ENCODE measurements around the gene NT5DC1. TPM values are rescaled to one million over a fixed set of nuclear protein-coding genes. Genes with fewer than 3 reads are reported as not detected.

NT5DC1 gene
- total RNA-seq, 1 experiment from 2014 or later, result 37.9 TPM

DNA sequence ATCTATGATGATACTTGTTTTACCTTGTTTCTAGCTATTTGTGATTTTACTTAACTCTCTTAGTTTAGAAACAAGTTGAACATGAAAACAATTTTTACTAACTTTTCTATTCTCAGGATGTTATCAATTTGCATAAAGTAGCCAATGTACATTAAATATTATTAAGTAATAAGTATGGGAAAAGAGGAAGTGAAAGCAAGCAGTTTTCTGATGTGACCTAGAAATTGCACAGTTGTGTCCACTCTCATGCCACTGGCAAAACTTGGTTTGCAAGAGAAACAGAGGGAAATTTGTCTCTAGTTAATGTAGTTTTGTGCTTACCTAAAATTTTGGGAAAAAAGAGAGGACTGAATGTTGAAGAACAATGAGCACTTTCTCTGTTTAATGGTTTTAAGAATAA lies 198.3 kb downstream of the NT5DC1 start:
- H3K4me1 ChIP-seq (ENCODE audit: insufficient read depth, low read length, poor library complexity, severe bottlenecking), result no peaks in the 10 kb centered on the region
- H3K36me3 ChIP-seq (ENCODE audit: insufficient read depth, low read length, poor library complexity, severe bottlenecking), result no peaks in the 10 kb centered on the region
- no peak overlapping the region for H3K4me3 ChIP-seq (ENCODE audit: low read depth, low read length, poor library complexity, severe bottlenecking)
- no peaks in the 10 kb centered on the region for H3K9me3 ChIP-seq (ENCODE audit: low read depth, low read length, poor library complexity, severe bottlenecking)
- intact Hi-C loops (cut with micrococcal nuclease; ENCODE audit: unreplicated experiment), result no loop called here
- ChIA-PET CTCF (no interaction called here), POLR2A (ENCODE audit: low non-redundant PET) (no interaction called here)
- no peak for DNase-seq (ENCODE audit: low spot score)
- no peaks in the 10 kb centered on the region for H3K27me3 ChIP-seq (replicated peaks; ENCODE audit: insufficient read depth, low read depth, low read length, poor library complexity)
- H3K27ac ChIP-seq (ENCODE audit: low read depth, low read length, poor library complexity, severe bottlenecking), result no peak overlapping the region
- TF ChIP-seq, protein P1, sequence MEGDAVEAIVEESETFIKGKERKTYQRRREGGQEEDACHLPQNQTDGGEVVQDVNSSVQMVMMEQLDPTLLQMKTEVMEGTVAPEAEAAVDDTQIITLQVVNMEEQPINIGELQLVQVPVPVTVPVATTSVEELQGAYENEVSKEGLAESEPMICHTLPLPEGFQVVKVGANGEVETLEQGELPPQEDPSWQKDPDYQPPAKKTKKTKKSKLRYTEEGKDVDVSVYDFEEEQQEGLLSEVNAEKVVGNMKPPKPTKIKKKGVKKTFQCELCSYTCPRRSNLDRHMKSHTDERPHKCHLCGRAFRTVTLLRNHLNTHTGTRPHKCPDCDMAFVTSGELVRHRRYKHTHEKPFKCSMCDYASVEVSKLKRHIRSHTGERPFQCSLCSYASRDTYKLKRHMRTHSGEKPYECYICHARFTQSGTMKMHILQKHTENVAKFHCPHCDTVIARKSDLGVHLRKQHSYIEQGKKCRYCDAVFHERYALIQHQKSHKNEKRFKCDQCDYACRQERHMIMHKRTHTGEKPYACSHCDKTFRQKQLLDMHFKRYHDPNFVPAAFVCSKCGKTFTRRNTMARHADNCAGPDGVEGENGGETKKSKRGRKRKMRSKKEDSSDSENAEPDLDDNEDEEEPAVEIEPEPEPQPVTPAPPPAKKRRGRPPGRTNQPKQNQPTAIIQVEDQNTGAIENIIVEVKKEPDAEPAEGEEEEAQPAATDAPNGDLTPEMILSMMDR (conservative IDR thresholded peaks at IDR 0.05; ENCODE audit: low read depth, low read length), result no peak
- no peak for TF ChIP-seq EZH2 (IDR thresholded peaks at IDR 0.05; ENCODE audit: borderline replicate concordance, low read depth, low read length, poor library complexity, severe bottlenecking)
- no TSS peak for BruUV-seq (replicated peaks)

Other genes starting within 250 kb of the NT5DC1 start
- gene FRK, start 40.0 kb upstream of the NT5DC1 start, total RNA-seq (2021), result 10.0 and 12.3 TPM in 2 replicates
- not detected in 2 replicates for gene COL10A1, start 25.3 kb downstream of the NT5DC1 start, total RNA-seq (2021)
- 17.2 and 17.7 TPM in 2 replicates for gene TSPYL4, start 153.2 kb downstream of the NT5DC1 start, total RNA-seq (2021)
- 39.7 and 41.1 TPM in 2 replicates for gene TSPYL1, start 179.1 kb downstream of the NT5DC1 start, total RNA-seq (2021)